Measurements from ENCODE around the gene TMOD3.

Gene TMOD3

DNA sequence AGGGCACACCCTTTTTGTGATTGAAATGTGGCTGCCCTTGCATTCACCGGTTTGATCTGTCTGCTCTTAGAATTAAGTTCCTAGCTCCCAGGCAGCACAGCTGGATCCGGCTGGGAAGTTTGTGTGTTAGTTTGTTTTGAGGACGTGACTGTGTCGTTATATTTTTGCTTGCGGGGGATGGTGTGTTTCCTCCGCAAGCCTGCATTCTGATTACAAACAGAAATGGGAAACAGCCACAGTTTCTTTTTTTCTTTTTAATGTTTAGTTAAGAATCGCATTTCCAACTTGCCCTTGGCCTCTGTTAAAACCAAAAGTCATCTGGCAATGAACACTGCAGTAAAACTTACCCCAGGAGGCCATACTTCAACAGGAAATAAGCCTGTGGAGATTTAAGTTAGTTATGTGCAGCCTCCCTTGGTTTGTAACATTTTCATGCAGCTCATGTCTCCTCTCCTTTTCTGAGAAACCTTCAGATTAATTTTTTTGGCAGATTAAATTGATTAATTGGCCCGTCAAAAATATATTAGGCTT, 888 bp downstream of the TMOD3 start:
- peak overlapping the region; percentile 97 for H3K4me2 ChIP-seq (ENCODE audit: low read depth, low read length, poor library complexity, severe bottlenecking)
- H3K4me3 ChIP-seq (ENCODE audit: insufficient read depth, low read length, poor library complexity, severe bottlenecking) = peak overlapping the region; percentile 94
- no peak overlapping the region for H3K27ac ChIP-seq (ENCODE audit: low read depth, low read length)
- peak overlapping the region; percentile 96 for H2AFZ ChIP-seq (ENCODE audit: low read depth, low read length, severe bottlenecking)
- peaks cover 27% of the 10 kb centered on the region for H3K79me2 ChIP-seq (ENCODE audit: insufficient read depth, low read length)
- H3F3A ChIP-seq (ENCODE audit: insufficient read depth) = peaks cover 4% of the 10 kb centered on the region; the same call in 1 of the 2 replicates
- no peaks in the 10 kb centered on the region for H3K9me3 ChIP-seq (ENCODE audit: insufficient read depth, low read length)
- no peaks in the 10 kb centered on the region for H3K9me2 ChIP-seq (replicated peaks; ENCODE audit: insufficient read depth, low read length)
- peak overlapping the region; percentile 82 for H3K9ac ChIP-seq (ENCODE audit: low read length)
- no peak for TF ChIP-seq EZH2phosphoT487 (conservative IDR thresholded peaks at IDR 0.05; ENCODE audit: low read length)
- H3K36me3 ChIP-seq (ENCODE audit: low read length) = 0 out of 2 replicates have a peak, but pooled peaks cover 5% of the 10 kb centered on the region
- no peaks in the 10 kb centered on the region for H3K27me3 ChIP-seq (ENCODE audit: low read length)
- peaks cover 21% of the 10 kb centered on the region for H4K20me1 ChIP-seq (ENCODE audit: low read depth, low read length)

DNA sequence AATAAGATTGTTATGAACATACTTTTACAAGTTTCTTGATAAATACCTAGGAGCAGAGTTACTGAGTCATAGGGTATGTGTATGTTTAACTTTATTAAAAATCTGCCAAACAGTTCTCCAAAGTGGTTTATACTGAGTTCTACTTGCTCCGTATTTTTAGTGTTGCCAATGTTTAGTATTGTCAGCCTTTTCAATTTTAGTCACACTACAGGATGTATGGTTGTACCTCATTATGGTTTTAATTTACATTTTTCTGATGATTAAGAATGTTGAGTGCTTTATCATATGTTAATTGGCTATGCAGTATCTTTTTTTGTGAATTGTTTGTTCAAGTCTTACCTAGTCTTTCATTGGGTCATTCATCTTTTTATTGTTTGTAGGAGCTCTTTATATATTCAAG, 4.3 kb downstream of the TMOD3 start:
- H3K27me3 ChIP-seq (ENCODE audit: low read length) = no peaks in the 10 kb centered on the region
- H3K9me2 ChIP-seq (replicated peaks; ENCODE audit: insufficient read depth, low read length) = no peaks in the 10 kb centered on the region
- no peak overlapping the region for H2AFZ ChIP-seq (ENCODE audit: low read depth, low read length, severe bottlenecking)
- no peaks in the 10 kb centered on the region for H3K9me3 ChIP-seq (ENCODE audit: insufficient read depth, low read length)
- H3K27ac ChIP-seq (ENCODE audit: low read depth, low read length) = no peak overlapping the region
- peaks cover 4% of the 10 kb centered on the region; the same call in 1 of the 2 replicates for H3F3A ChIP-seq (ENCODE audit: insufficient read depth)
- peaks cover 21% of the 10 kb centered on the region for H4K20me1 ChIP-seq (ENCODE audit: low read depth, low read length)
- TF ChIP-seq EZH2phosphoT487 (conservative IDR thresholded peaks at IDR 0.05; ENCODE audit: low read length) = no peak
- TF ChIP-seq, protein P1, sequence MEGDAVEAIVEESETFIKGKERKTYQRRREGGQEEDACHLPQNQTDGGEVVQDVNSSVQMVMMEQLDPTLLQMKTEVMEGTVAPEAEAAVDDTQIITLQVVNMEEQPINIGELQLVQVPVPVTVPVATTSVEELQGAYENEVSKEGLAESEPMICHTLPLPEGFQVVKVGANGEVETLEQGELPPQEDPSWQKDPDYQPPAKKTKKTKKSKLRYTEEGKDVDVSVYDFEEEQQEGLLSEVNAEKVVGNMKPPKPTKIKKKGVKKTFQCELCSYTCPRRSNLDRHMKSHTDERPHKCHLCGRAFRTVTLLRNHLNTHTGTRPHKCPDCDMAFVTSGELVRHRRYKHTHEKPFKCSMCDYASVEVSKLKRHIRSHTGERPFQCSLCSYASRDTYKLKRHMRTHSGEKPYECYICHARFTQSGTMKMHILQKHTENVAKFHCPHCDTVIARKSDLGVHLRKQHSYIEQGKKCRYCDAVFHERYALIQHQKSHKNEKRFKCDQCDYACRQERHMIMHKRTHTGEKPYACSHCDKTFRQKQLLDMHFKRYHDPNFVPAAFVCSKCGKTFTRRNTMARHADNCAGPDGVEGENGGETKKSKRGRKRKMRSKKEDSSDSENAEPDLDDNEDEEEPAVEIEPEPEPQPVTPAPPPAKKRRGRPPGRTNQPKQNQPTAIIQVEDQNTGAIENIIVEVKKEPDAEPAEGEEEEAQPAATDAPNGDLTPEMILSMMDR (IDR thresholded peaks at IDR 0.05; ENCODE audit: insufficient read depth, low read length, poor library complexity, severe bottlenecking) = no peak
- no peak overlapping the region for H3K4me2 ChIP-seq (ENCODE audit: low read depth, low read length, poor library complexity, severe bottlenecking)
- peaks cover 38% of the 10 kb centered on the region for H3K79me2 ChIP-seq (ENCODE audit: insufficient read depth, low read length)
- H3K36me3 ChIP-seq (ENCODE audit: low read length) = 0 out of 2 replicates have a peak, but pooled peaks cover 5% of the 10 kb centered on the region
- H3K9ac ChIP-seq (ENCODE audit: low read length) = no peak overlapping the region
- H3K4me3 ChIP-seq (ENCODE audit: insufficient read depth, low read length, poor library complexity, severe bottlenecking) = no peak overlapping the region

DNA sequence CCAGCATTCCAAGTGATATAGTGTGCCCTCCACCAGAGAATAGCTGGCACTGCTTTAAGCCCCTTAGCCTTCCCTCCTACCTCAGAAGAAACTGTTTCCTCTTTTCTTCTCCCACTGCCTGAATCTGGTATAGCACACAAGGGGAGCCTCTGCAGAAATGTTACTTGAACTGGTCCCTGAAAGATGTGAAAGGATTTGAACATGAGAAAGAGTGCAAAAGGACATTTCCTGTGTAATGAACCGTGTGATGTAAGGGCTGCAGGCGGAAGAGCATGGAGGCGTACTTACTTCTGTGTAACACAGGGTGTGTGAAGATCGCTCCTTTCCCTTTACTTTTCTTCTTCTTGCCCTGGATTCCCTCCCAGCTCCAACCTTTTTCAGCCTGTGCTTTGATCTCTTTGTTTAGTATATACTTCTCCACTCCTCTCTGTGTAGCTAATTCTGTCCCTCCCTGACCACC, 8.4 kb downstream of the TMOD3 start:
- H4K20me1 ChIP-seq (ENCODE audit: low read depth, low read length) = peaks cover 27% of the 10 kb centered on the region
- no peak overlapping the region for H3K4me2 ChIP-seq (ENCODE audit: low read depth, low read length, poor library complexity, severe bottlenecking)
- no peaks in the 10 kb centered on the region for H3K9me3 ChIP-seq (ENCODE audit: insufficient read depth, low read length)

DNA sequence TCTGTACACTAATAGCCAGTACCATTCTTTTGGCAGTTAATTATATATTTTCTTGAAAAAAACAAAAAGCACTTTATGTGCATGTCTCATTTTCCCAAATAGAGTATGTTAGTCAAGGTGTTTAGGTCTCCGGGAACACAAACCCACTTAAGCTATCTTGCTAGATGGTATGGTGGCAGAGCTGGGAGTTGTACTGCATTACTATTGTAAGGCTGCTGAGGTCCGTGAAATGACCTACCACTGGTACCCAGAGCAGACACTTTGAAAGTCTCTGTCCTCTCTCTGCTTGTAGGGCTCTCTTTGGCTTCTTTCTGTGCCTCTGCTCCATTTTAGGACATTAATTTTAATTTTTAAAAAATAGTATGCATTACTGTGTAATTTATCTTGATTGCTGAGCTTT, 8.8 kb downstream of the TMOD3 start:
- Histone ChIP-seq H4K20me1 (ENCODE audit: low read depth, low read length) (peaks cover 29% of the 10 kb centered on the region), H3K4me2 (ENCODE audit: low read depth, low read length, poor library complexity, severe bottlenecking) (no peak overlapping the region)

More for the DNA sequence above, 8.4 kb downstream of the TMOD3 start:
- Histone ChIP-seq H3F3A (ENCODE audit: insufficient read depth) (no peaks in the 10 kb centered on the region), H3K36me3 (ENCODE audit: low read length) (no peaks in the 10 kb centered on the region), H3K9me2 (replicated peaks; ENCODE audit: insufficient read depth, low read length) (no peaks in the 10 kb centered on the region), H3K27ac (ENCODE audit: low read depth, low read length) (no peak overlapping the region), H3K9ac (ENCODE audit: low read length) (no peak overlapping the region), H3K79me2 (ENCODE audit: insufficient read depth, low read length) (peaks cover 41% of the 10 kb centered on the region), H2AFZ (ENCODE audit: low read depth, low read length, severe bottlenecking) (no peak overlapping the region), H3K4me3 (ENCODE audit: insufficient read depth, low read length, poor library complexity, severe bottlenecking) (no peak overlapping the region), H3K27me3 (ENCODE audit: low read length) (no peaks in the 10 kb centered on the region)
- TF ChIP-seq EZH2phosphoT487 (conservative IDR thresholded peaks at IDR 0.05; ENCODE audit: low read length) = no peak
- TF ChIP-seq, protein P1 (IDR thresholded peaks at IDR 0.05; ENCODE audit: insufficient read depth, low read length, poor library complexity, severe bottlenecking) = no peak

More for the DNA sequence above, 8.8 kb downstream of the TMOD3 start:
- Histone ChIP-seq H3F3A (ENCODE audit: insufficient read depth) (no peaks in the 10 kb centered on the region), H3K79me2 (ENCODE audit: insufficient read depth, low read length) (peaks cover 40% of the 10 kb centered on the region), H3K36me3 (ENCODE audit: low read length) (no peaks in the 10 kb centered on the region), H3K9me3 (ENCODE audit: insufficient read depth, low read length) (no peaks in the 10 kb centered on the region), H2AFZ (ENCODE audit: low read depth, low read length, severe bottlenecking) (no peak overlapping the region), H3K9me2 (replicated peaks; ENCODE audit: insufficient read depth, low read length) (no peaks in the 10 kb centered on the region), H3K27ac (ENCODE audit: low read depth, low read length) (no peak overlapping the region), H3K4me3 (ENCODE audit: insufficient read depth, low read length, poor library complexity, severe bottlenecking) (no peak overlapping the region), H3K27me3 (ENCODE audit: low read length) (no peaks in the 10 kb centered on the region), H3K9ac (ENCODE audit: low read length) (no peak overlapping the region)
- TF ChIP-seq, protein P1 (IDR thresholded peaks at IDR 0.05; ENCODE audit: insufficient read depth, low read length, poor library complexity, severe bottlenecking) = no peak
- TF ChIP-seq EZH2phosphoT487 (conservative IDR thresholded peaks at IDR 0.05; ENCODE audit: low read length) = no peak

All from SU-DHL-6 (cell line).